Esophagus muscularis mucosa (tissue), 3 donors: ENCODE measurements around the gene MAPK7.

ENCODE experiments used
- CTCF ChIP-seq, 3 experiments: fragments of 200-600 bp in 2 of 3; fragments of 450-650 bp in 1 of 3; sonication (generic) in 2 of 3; IDR thresholded peaks; one replicate each; pipeline ENCODE4 v1.5.1; 2017 to 2019; ENCODE audit warnings: antibody characterized with exemption in 3 of 3, mild to moderate bottlenecking in 2 of 3, moderate library complexity in 1 of 3
- POLR2AphosphoS5 ChIP-seq, 2 donors: sonication (generic); formaldehyde crosslinking; IDR thresholded peaks; one replicate each; pipeline ENCODE4 v1.6.1; 2017; ENCODE audit warnings: antibody characterized with exemption in 2 of 2

GRCh38 chr17:19376811-19377210 lies 1.5 kb upstream of the MAPK7 start:
- no peak for TF ChIP-seq POLR2AphosphoS5 (IDR thresholded peaks at IDR 0.05)
- TF ChIP-seq CTCF (IDR thresholded peaks at IDR 0.05) = no peak
